Common myeloid progenitor, CD34-positive (primary cell): ENCODE results near the gene MAP2K3.
"Not testable (repeated sequence)": the region's sequence is repeated elsewhere in the genome, so short reads cannot be mapped to it uniquely, and the experiment has no call there.

ENCODE experiments used
- CTCF ChIA-PET: fragments of 350-600 bp; sonication (Branson Sonifier 250); formaldehyde crosslinking; loops from one replicate; lab custom pipeline; 2021; ENCODE audit warnings: antibody characterized with exemption; lab: Charles Lee
- POLR2A ChIA-PET: fragments of 350-600 bp; sonication (Branson Sonifier 250); formaldehyde crosslinking; loops from one replicate; lab custom pipeline; 2021; ENCODE audit warnings: antibody characterized with exemption; lab: Charles Lee
- DNase-seq, 3 donors: peaks; one replicate each; pipeline versions ENCODE4 v3.0.0 to v3.0.0-alpha.2; 2013
- H3K27ac ChIP-seq, 2 experiments: 1 replicate in 1 of 2; 2 replicates in 1 of 2; pipeline ENCODE4 v1.7.0; 2013; ENCODE audit warnings: inconsistent platforms in 2 of 2, low read length in 2 of 2, mild to moderate bottlenecking in 2 of 2, low read depth in 1 of 2, moderate library complexity in 1 of 2; ENCODE audit not compliant: severe bottlenecking in 2 of 2, insufficient read depth in 1 of 2, poor library complexity in 1 of 2
- H3K27me3 ChIP-seq, 5 experiments: replicated peaks in 2 of 5; 1 replicate in 3 of 5; 2 replicates in 2 of 5; pipeline versions ENCODE4 v1.6.1 to v1.7.0; 2013; ENCODE audit warnings: low read length in 4 of 5, mild to moderate bottlenecking in 2 of 5, moderate library complexity in 2 of 5, inconsistent platforms in 1 of 5; ENCODE audit not compliant: insufficient read depth in 5 of 5, control insufficient read depth in 4 of 5
- H3K36me3 ChIP-seq, 4 experiments: 1 replicate in 2 of 4; 2 replicates in 2 of 4; pipeline versions ENCODE4 v1.6.1 to v1.7.0; 2013; ENCODE audit warnings: low read length in 3 of 4, control low read depth in 1 of 4, mild to moderate bottlenecking in 1 of 4; ENCODE audit not compliant: control insufficient read depth in 4 of 4, insufficient read depth in 4 of 4
- H3K4me1 ChIP-seq, 4 experiments: 1 replicate in 3 of 4; 2 replicates in 1 of 4; pipeline versions ENCODE4 v1.6.1 to v1.7.1; 2013; ENCODE audit warnings: low read length in 3 of 4, mild to moderate bottlenecking in 3 of 4, control low read depth in 1 of 4, inconsistent platforms in 1 of 4, moderate library complexity in 1 of 4; ENCODE audit not compliant: control insufficient read depth in 4 of 4, insufficient read depth in 4 of 4; ENCODE audit errors: control extremely low read depth in 1 of 4
- H3K4me3 ChIP-seq, 7 experiments: 1 replicate in 4 of 7; 2 replicates in 3 of 7; pipeline versions ENCODE4 v1.5.1 to v1.7.0; 2013; ENCODE audit warnings: mild to moderate bottlenecking in 7 of 7, low read length in 6 of 7, moderate library complexity in 6 of 7, inconsistent platforms in 2 of 7, low read depth in 2 of 7, control low read depth in 1 of 7; ENCODE audit not compliant: insufficient read depth in 4 of 7, control insufficient read depth in 1 of 7; ENCODE audit errors: extremely low read depth in 1 of 7
- H3K9me3 ChIP-seq, 5 experiments: 1 replicate in 4 of 5; 2 replicates in 1 of 5; pipeline versions ENCODE4 v1.6.1 to v1.7.1; 2013; ENCODE audit warnings: low read length in 4 of 5, mild to moderate bottlenecking in 2 of 5, inconsistent platforms in 1 of 5, low read depth in 1 of 5, moderate library complexity in 1 of 5; ENCODE audit not compliant: control insufficient read depth in 4 of 5, insufficient read depth in 2 of 5; ENCODE audit errors: control extremely low read depth in 1 of 5
- WGBS: methylation state at CpG from one replicate; pipeline ENCODE4 v1.1.5; 2013; ENCODE audit not compliant: insufficient coverage; 5-methylcytosine and 5-hydroxymethylcytosine counted together

The MAP2K3 gene

GRCh38 chr17:21318439-21318838, 33.9 kb downstream of the MAP2K3 start:
- ChIA-PET POLR2A (no interaction called here), CTCF (interaction anchor here (2.5 kb wide), 1 partner anchor 195 kb away, joined by 8 read pairs; no protein-coding TSS in a partner anchor)
- 76% methylated on average over 11 of the region's 17 CpGs for WGBS
- no peak for DNase-seq
- Histone ChIP-seq H3K36me3 (peaks cover 0 to 18% (median 5%) of the 10 kb centered on the region in 4 experiments), H3K27ac (no peak overlapping the region), H3K9me3 (no peaks in the 10 kb centered on the region), H3K27me3 (no peaks in the 10 kb centered on the region), H3K4me3 (no peak overlapping the region), H3K4me1 (peaks cover 0 to 6% (median 5%) of the 10 kb centered on the region in 4 experiments)

GRCh38 chr17:21318856-21319255, 34.3 kb downstream of the MAP2K3 start:
- CTCF ChIA-PET, result interaction anchor here (2.5 kb wide), 1 partner anchor 194 kb away, joined by 8 read pairs; no protein-coding TSS in a partner anchor
- 97% methylated on average over 5 of the region's 7 CpGs for WGBS
- POLR2A ChIA-PET, result not testable (repeated sequence)

GRCh38 chr17:21319256-21319655, 34.7 kb downstream of the MAP2K3 start:
- H3K27ac ChIP-seq, POLR2A ChIA-PET, H3K9me3 ChIP-seq, H3K4me3 ChIP-seq, H3K27me3 ChIP-seq, DNase-seq: not testable (repeated sequence)
- no CpG with 5 or more reads among the region's 4 CpGs for WGBS
- Histone ChIP-seq H3K4me1 (peaks cover 0 to 12% (median 6%) of the 10 kb centered on the region in 4 experiments), H3K36me3 (peaks cover 0 to 11% (median 4%) of the 10 kb centered on the region in 4 experiments)
- CTCF ChIA-PET, result interaction anchor here (0.9 to 2.5 kb wide), 2 partner anchors 22 to 194 kb away, joined by 3 to 8 read pairs; no protein-coding TSS in a partner anchor

More at GRCh38 chr17:21318856-21319255, 34.3 kb downstream of the MAP2K3 start:
- not testable (repeated sequence) for DNase-seq, H3K4me3 ChIP-seq, H3K9me3 ChIP-seq, H3K27ac ChIP-seq, H3K27me3 ChIP-seq
- H3K36me3 ChIP-seq, result peaks cover 0 to 14% (median 4%) of the 10 kb centered on the region in 4 experiments
- H3K4me1 ChIP-seq, result peaks cover 0 to 10% (median 6%) of the 10 kb centered on the region in 4 experiments

GRCh38 chr17:21319686-21320375, 35.3 kb downstream of the MAP2K3 start:
- H3K9me3 ChIP-seq, H3K27ac ChIP-seq, H3K27me3 ChIP-seq, H3K36me3 ChIP-seq, POLR2A ChIA-PET, DNase-seq, H3K4me3 ChIP-seq: not testable (repeated sequence)
- CTCF ChIA-PET, result interaction anchor here (0.7 to 2.5 kb wide), 3 partner anchors 22 to 193 kb away, joined by 3 to 8 read pairs (median 3); no protein-coding TSS in a partner anchor
- peaks cover 0 to 14% (median 6%) of the 10 kb centered on the region in 4 experiments for H3K4me1 ChIP-seq
- WGBS, result 67% methylated on average over 4 of the region's 11 CpGs

- H3K9me3 ChIP-seq, DNase-seq, H3K36me3 ChIP-seq, POLR2A ChIA-PET, H3K4me3 ChIP-seq, H3K27ac ChIP-seq, H3K27me3 ChIP-seq: not testable (repeated sequence)
- H3K4me1 ChIP-seq, result peaks cover 0 to 15% (median 6%) of the 10 kb centered on the region in 4 experiments
- WGBS, result 88% methylated on average over 3 of the region's 4 CpGs
- CTCF ChIA-PET, result interaction anchor here (0.7 to 2.5 kb wide), 2 partner anchors 58 to 193 kb away, joined by 3 to 8 read pairs; no protein-coding TSS in a partner anchor
These were observed 35.9 kb downstream of the MAP2K3 start for GRCh38 chr17:21320430-21320829.

GRCh38 chr17:21321061-21321460, 36.5 kb downstream of the MAP2K3 start:
- H3K4me1 ChIP-seq, result peaks cover 0 to 17% (median 6%) of the 10 kb centered on the region in 4 experiments
- H3K4me3 ChIP-seq, H3K36me3 ChIP-seq, DNase-seq, H3K27ac ChIP-seq, H3K9me3 ChIP-seq, POLR2A ChIA-PET, H3K27me3 ChIP-seq, CTCF ChIA-PET: not testable (repeated sequence)
- no CpG with 5 or more reads among the region's 9 CpGs for WGBS

- H3K4me1 ChIP-seq, result peaks cover 0 to 16% (median 6%) of the 10 kb centered on the region in 4 experiments
- H3K9me3 ChIP-seq, POLR2A ChIA-PET, CTCF ChIA-PET, H3K27me3 ChIP-seq, H3K4me3 ChIP-seq, H3K27ac ChIP-seq, DNase-seq, H3K36me3 ChIP-seq: not testable (repeated sequence)
- whole genome bisulfite sequencing, result 100% methylated on average over 1 of the region's 9 CpGs
These were observed 37.3 kb downstream of the MAP2K3 start for GRCh38 chr17:21321744-21322191.
